NT2/D1 (cell line): ENCODE data around the gene KRTAP9-4.

Experiments used
- SUZ12 ChIP-seq: IDR thresholded peaks from 2 replicates; pipeline ENCODE4 v1.6.1; 2011; ENCODE audit not compliant: insufficient read length, insufficient read depth; ENCODE audit errors: extremely low read depth
- YY1 ChIP-seq: IDR thresholded peaks from 2 replicates; pipeline ENCODE4 v1.6.1; 2011; ENCODE audit not compliant: insufficient read length, insufficient read depth
- ZNF274 ChIP-seq: IDR thresholded peaks from 2 replicates; pipeline ENCODE4 v1.6.1; 2011; ENCODE audit warnings: mild to moderate bottlenecking, low read depth, low read length

GRCh38 chr17:41226051-41226450 is 23.4 kb upstream of the KRTAP9-4 start:
- TF ChIP-seq ZNF274 (no peak), SUZ12 (no peak), YY1 (no peak)
